HG03159 (cell line): ENCODE data around the gene DCXR.

ENCODE experiments used
- ATAC-seq: cut with Tn5 transposase; IDR thresholded peaks from one replicate; pipeline ENCODE4 v1.9.1; 2021; ENCODE audit warnings: mild to moderate bottlenecking, moderate library complexity; ENCODE audit not compliant: unreplicated experiment

The DCXR gene

GRCh38 chr17:82013772-82014321 is 23.6 kb downstream of the DCXR start:
- ATAC-seq, result no peak

- no peak for ATAC-seq
Observed at GRCh38 chr17:82013341-82013740, 24.2 kb downstream of the DCXR start.

- ATAC-seq, result no peak
Observed at GRCh38 chr17:82012640-82013295, 24.7 kb downstream of the DCXR start.

GRCh38 chr17:82012261-82012639 is 25.2 kb downstream of the DCXR start:
- ATAC-seq, result no peak

- no peak for ATAC-seq
Observed at GRCh38 chr17:82011617-82012187, 25.8 kb downstream of the DCXR start.

- no peak for ATAC-seq
Observed at GRCh38 chr17:82010575-82011525, 26.6 kb downstream of the DCXR start.

- ATAC-seq, result no peak
Observed at GRCh38 chr17:82009413-82009812, 28.1 kb downstream of the DCXR start.

GRCh38 chr17:82008941-82009405 is 28.5 kb downstream of the DCXR start:
- ATAC-seq, result no peak

GRCh38 chr17:82008258-82008940 is 29.1 kb downstream of the DCXR start:
- no peak for ATAC-seq

GRCh38 chr17:82007495-82008257 is 29.8 kb downstream of the DCXR start:
- ATAC-seq, result no peak

GRCh38 chr17:82007228-82007494 is 30.3 kb downstream of the DCXR start:
- no peak for ATAC-seq

GRCh38 chr17:82006468-82007227 is 30.8 kb downstream of the DCXR start:
- ATAC-seq, result no peak

GRCh38 chr17:82005701-82006348 is 31.7 kb downstream of the DCXR start:
- ATAC-seq, result no peak

- no peak for ATAC-seq
Observed at GRCh38 chr17:82004517-82005455, 32.7 kb downstream of the DCXR start.

GRCh38 chr17:82003411-82004381 is 33.8 kb downstream of the DCXR start:
- no peak for ATAC-seq

- no peak for ATAC-seq
Observed at GRCh38 chr17:82001571-82002056, 35.9 kb downstream of the DCXR start.
